NCI-H128 (cell line): Measurements from ENCODE around the gene POP4.
A peak's percentile ranks its signal among the peaks of the same experiment; 100 is the strongest.

ENCODE experiments used
- DNase-seq: peaks from one replicate; lab custom pipeline; 2025; ENCODE audit not compliant: unreplicated experiment; lab: John Stamatoyannopoulos, UW

POP4 gene

GRCh38 chr19:29576761-29577648 lies 29.1 kb upstream of the POP4 start:
- no peak for DNase-seq

- no peak for DNase-seq
These were observed 28.5 kb upstream of the POP4 start for GRCh38 chr19:29577649-29577963.

- DNase-seq: no peak
These were observed 27.7 kb upstream of the POP4 start for GRCh38 chr19:29578349-29578748.

- DNase-seq: no peak
These were observed 26.7 kb upstream of the POP4 start for GRCh38 chr19:29579308-29579910.

- DNase-seq: no peak
These were observed 24.7 kb upstream of the POP4 start for GRCh38 chr19:29581398-29581797.

GRCh38 chr19:29583196-29583999 lies 22.7 kb upstream of the POP4 start:
- no peak for DNase-seq

- DNase-seq: no peak
These were observed 19.7 kb upstream of the POP4 start for GRCh38 chr19:29586401-29586800.

GRCh38 chr19:29587059-29587458 lies 19.0 kb upstream of the POP4 start:
- no peak for DNase-seq

- DNase-seq: no peak
These were observed 18.5 kb upstream of the POP4 start for GRCh38 chr19:29587518-29587986.

- no peak for DNase-seq
These were observed 18.0 kb upstream of the POP4 start for GRCh38 chr19:29588095-29588494.

GRCh38 chr19:29590278-29590677 lies 15.8 kb upstream of the POP4 start:
- DNase-seq: no peak

- DNase-seq: no peak
These were observed 14.4 kb upstream of the POP4 start for GRCh38 chr19:29591670-29592069.

- DNase-seq: no peak
These were observed 12.2 kb upstream of the POP4 start for GRCh38 chr19:29593869-29594268.

GRCh38 chr19:29596080-29596727 lies 9.9 kb upstream of the POP4 start:
- peak; percentile 8 for DNase-seq

- no peak for DNase-seq
These were observed 9.1 kb upstream of the POP4 start for GRCh38 chr19:29596885-29597525.

GRCh38 chr19:29598036-29598435 lies 8.0 kb upstream of the POP4 start:
- no peak for DNase-seq

GRCh38 chr19:29598496-29598895 lies 7.6 kb upstream of the POP4 start:
- no peak for DNase-seq

GRCh38 chr19:29603308-29603707 lies 2.8 kb upstream of the POP4 start:
- DNase-seq: no peak

GRCh38 chr19:29606420-29606747 lies 301 bp downstream of the POP4 start:
- DNase-seq: no peak

GRCh38 chr19:29609636-29610035 lies 3.6 kb downstream of the POP4 start:
- DNase-seq: no peak

GRCh38 chr19:29610213-29610573 lies 4.1 kb downstream of the POP4 start:
- DNase-seq: no peak
